Putamen (tissue), 1 donor: ENCODE data around the gene NDRG3.

Experiments used
- DNase-seq: peaks from one replicate; pipeline ENCODE4 v3.0.0-alpha.2; 2016; ENCODE audit warnings: low spot score

The NDRG3 gene

GRCh38 chr20:36606158-36607066, 139.5 kb downstream of the NDRG3 start:
- no peak for DNase-seq

GRCh38 chr20:36605399-36606157, 140.3 kb downstream of the NDRG3 start, which contains the start of gene RAB5IF:
RAB5IF (plus strand) TSS chr20:36605779; CDS start chr20:36605952, 173 bp downstream.
- peak; percentile 95 for DNase-seq

GRCh38 chr20:36604952-36605398, 140.9 kb downstream of the NDRG3 start:
- DNase-seq = no peak
